Measurements from ENCODE around the gene SCAMP3. TPM values are rescaled to one million over a fixed set of nuclear protein-coding genes. Genes with fewer than 3 reads are reported as not detected.

Gene SCAMP3
- total RNA-seq, 3 donors from 2014 or later: 64.9 to 72.0 (median 68.3) TPM

DNA sequence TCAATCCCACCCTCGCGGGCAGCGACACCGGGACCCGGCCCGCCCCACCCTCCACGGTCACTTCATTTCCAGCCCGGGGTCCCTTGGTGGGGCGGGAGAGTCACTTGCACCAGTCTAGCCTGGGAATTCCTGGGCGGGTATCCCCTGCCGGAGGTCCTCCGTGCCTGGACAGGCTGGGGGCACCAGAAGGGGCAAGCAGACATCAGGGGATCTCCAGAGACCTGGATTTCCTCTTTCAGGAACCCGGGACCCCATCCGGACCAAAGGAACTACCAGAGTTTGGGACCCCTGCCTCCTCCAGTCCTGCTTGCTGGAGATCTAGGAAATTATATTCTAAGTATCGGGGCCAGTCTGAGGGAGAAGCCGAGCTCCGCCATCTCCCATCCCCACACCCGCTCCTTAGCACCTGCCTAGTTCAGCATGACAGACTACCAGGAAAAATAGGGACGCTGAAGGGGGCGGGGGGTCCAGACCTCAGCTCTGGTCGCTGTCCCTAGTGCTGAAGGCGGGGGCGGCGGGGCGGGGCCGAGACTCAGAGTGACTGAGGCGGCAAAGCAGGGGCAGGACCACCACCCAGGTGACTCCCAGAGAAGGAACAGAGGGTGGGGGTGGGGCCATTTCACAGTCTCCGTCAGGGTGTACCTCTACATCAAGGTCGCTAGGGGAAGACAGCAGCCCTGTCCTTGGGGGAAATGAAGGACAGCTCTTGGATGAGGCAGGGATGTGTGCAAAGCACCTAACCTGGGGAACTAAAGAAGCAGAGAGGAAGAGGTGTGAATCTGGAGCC, 15.9 kb upstream of the SCAMP3 start:
- Histone ChIP-seq H3K9me3 (no peaks in the 10 kb centered on the region), H3K27me3 (no peaks in the 10 kb centered on the region), H3K4me3 (peak overlapping the region; percentile 62 to 94 (median 70)), H3K27ac (peak overlapping the region; percentile 60 to 80), H3K36me3 (no peaks in the 10 kb centered on the region), H3K4me1 (peaks cover 0 to 3% of the 10 kb centered on the region in 2 donors)
- intact Hi-C loops (cut with DNase I; ENCODE audit: low total_unique reads): no loop called here
- no peak for TF ChIP-seq POLR2AphosphoS5 (IDR thresholded peaks at IDR 0.05)
- no peak for TF ChIP-seq POLR2A (IDR thresholded peaks at IDR 0.05)
- TF ChIP-seq, protein P1, sequence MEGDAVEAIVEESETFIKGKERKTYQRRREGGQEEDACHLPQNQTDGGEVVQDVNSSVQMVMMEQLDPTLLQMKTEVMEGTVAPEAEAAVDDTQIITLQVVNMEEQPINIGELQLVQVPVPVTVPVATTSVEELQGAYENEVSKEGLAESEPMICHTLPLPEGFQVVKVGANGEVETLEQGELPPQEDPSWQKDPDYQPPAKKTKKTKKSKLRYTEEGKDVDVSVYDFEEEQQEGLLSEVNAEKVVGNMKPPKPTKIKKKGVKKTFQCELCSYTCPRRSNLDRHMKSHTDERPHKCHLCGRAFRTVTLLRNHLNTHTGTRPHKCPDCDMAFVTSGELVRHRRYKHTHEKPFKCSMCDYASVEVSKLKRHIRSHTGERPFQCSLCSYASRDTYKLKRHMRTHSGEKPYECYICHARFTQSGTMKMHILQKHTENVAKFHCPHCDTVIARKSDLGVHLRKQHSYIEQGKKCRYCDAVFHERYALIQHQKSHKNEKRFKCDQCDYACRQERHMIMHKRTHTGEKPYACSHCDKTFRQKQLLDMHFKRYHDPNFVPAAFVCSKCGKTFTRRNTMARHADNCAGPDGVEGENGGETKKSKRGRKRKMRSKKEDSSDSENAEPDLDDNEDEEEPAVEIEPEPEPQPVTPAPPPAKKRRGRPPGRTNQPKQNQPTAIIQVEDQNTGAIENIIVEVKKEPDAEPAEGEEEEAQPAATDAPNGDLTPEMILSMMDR (IDR thresholded peaks at IDR 0.05): peak in 1 of 3 donors; percentile 42
- DNase-seq (ENCODE audit: low spot score in 2 of 2): peak; percentile 45 to 59

- H3K4me3 ChIP-seq: peak within 1 kb of the TSS; percentile 62 to 94 (median 70)
- no peaks in the 10 kb centered on the region for H3K9me3 ChIP-seq
- no peaks in the 10 kb centered on the region for H3K36me3 ChIP-seq
- H3K27me3 ChIP-seq: no peaks in the 10 kb centered on the region
- peak; percentile 95 to 98 for DNase-seq (ENCODE audit: low spot score in 2 of 2)
- intact Hi-C loops (cut with DNase I; ENCODE audit: low total_unique reads): no loop called here
- peaks cover 0 to 3% of the 10 kb centered on the region in 2 donors for H3K4me1 ChIP-seq
- TF ChIP-seq, protein P1 (IDR thresholded peaks at IDR 0.05): peak in 1 of 3 donors; percentile 39
- TF ChIP-seq POLR2AphosphoS5 (IDR thresholded peaks at IDR 0.05): peak in 1 of 3 donors; percentile 25
- TF ChIP-seq POLR2A (IDR thresholded peaks at IDR 0.05): no peak
- H3K27ac ChIP-seq: peak within 1 kb of the TSS; percentile 60 to 80
These were observed 15.1 kb upstream of the SCAMP3 start, which contains the start of gene HCN3 for GRCh38 chr1:155277070-155277901. Gene HCN3, plus strand, starts transcription at chr1:155277463. Its CDS starts 128 bp downstream, at chr1:155277591.

DNA sequence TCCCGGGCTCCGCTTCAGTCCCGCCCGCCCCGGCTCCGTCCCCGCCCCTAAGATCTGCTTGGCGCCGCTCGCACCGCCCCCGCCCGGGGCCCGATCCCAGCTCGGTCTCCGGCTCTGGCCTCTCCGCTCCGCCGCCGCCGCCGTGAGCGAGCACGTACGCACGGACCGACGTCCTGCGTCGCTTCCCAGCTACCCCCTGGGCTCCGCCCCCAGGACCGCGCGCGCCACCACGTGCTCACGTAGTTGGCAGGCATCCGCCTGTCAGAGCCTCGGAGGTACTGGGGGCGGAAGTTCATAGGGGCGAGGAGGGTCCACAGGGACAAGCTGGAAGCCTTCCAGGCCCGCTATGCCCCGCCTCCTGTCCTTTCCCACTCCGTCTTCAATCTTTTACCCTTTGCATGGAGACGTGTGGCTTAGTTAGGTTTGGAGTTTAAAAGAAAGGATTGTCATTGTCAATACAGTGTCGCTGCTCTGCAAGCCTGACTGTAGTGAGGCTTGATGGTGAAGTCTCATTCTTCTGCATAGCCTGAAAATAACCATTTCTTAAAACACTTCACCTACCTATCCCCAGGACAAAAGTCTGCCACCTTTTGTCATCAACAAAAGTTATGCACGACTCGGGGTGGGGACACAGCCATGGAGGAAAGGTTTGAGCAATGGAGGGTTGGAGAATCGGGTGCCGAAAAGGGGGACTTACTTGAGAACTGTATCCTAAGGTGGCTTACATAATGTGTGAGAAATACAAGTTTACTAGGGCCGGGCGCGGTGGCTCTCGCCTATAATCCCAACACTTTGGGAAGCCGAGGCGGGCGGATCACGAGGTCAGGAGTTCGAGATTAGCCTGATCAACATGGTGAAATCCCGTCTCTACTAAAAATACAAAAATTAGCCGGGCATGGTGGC, 11.4 kb upstream of the SCAMP3 start, which contains the start of gene CLK2:
Gene CLK2 (minus strand): TSS at position 162 of the 903 bp plus-strand sequence. CDS start 2,527 bp downstream, outside the sequence.
- H3K4me1 ChIP-seq: peaks cover 0 to 3% of the 10 kb centered on the region in 2 donors
- peak within 1 kb of the TSS; percentile 95 to 96 for H3K27ac ChIP-seq
- peaks cover 12% of the 10 kb centered on the region for H3K36me3 ChIP-seq
- H3K4me3 ChIP-seq: peak within 1 kb of the TSS; percentile 74 to 86 (median 80)
- H3K27me3 ChIP-seq: no peaks in the 10 kb centered on the region
- no peaks in the 10 kb centered on the region for H3K9me3 ChIP-seq
- TF ChIP-seq, protein P1 (IDR thresholded peaks at IDR 0.05): no peak
- TF ChIP-seq POLR2AphosphoS5 (IDR thresholded peaks at IDR 0.05) (peak; percentile 88 to 96 (median 93)), POLR2A (IDR thresholded peaks at IDR 0.05) (peak; percentile 73)
- DNase-seq (ENCODE audit: low spot score in 2 of 2): peak; percentile 90 to 94
- intact Hi-C loops (cut with DNase I; ENCODE audit: low total_unique reads): no loop called here

GRCh38 chr1:155272466-155273342, 10.5 kb upstream of the SCAMP3 start:
- TF ChIP-seq, protein P1 (IDR thresholded peaks at IDR 0.05): no peak
- TF ChIP-seq POLR2AphosphoS5 (IDR thresholded peaks at IDR 0.05) (no peak), POLR2A (IDR thresholded peaks at IDR 0.05) (no peak)
- Histone ChIP-seq H3K4me3 (peak overlapping the region; percentile 74 to 86 (median 80)), H3K27ac (peak overlapping the region; percentile 95 to 96), H3K4me1 (no peaks in the 10 kb centered on the region), H3K27me3 (no peaks in the 10 kb centered on the region), H3K9me3 (no peaks in the 10 kb centered on the region), H3K36me3 (peaks cover 21% of the 10 kb centered on the region)
- intact Hi-C loops (cut with DNase I; ENCODE audit: low total_unique reads): no loop called here
- DNase-seq (ENCODE audit: low spot score in 2 of 2): no peak
